ENCODE data around the gene ABCB11.

ABCB11 gene

DNA sequence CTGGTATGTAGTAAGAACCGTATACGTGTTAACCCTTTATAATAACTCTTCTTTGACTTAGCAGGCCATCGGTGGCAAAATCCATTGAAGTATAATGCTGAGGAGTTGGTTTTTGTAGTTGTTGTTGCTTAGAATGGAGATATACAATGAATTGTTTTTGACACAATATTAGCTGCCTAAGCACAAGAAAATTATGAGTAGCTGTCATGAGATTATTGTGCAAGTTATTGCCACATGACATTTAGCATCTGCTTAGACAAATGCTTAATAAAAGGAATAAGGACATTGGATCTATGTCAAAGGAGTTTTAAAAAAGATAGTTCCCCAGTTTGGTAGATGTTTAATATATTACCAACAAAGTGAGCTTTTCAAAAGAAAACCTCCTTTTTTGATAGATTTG lies 59.9 kb downstream of the ABCB11 start:
- H3K4me3 ChIP-seq (ENCODE audit: low read depth, low read length), result no peak overlapping the region
- DNase-seq (ENCODE audit: low read depth), result no peak
- TF ChIP-seq, protein P1, sequence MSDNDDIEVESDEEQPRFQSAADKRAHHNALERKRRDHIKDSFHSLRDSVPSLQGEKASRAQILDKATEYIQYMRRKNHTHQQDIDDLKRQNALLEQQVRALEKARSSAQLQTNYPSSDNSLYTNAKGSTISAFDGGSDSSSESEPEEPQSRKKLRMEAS (IDR thresholded peaks at IDR 0.05; ENCODE audit: low read depth, low read length), result no peak

DNA sequence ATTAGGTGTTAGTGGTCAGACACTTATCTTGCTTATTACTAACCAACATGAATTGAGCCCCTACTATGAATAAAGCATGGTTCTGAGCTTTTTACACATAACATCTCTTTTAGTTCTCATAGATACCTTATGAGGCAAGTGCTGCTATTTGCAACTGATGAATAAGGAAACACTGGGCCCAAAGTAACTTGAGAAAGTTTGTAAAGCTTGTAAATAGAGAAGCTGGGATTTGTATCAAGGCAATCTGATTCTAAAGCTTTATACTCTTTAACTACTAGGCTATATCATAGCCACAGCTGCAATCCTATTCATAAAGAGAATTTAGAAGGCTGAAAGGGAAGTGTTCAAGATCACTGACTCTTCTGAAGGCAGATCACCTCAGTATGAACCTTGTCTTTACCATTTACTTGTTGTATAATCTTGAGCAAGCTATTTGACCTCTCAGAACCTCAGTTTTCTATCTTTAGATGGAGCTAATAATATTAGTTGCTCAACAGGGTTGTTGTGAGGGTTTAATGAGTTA lies 60.4 kb downstream of the ABCB11 start:
- TF ChIP-seq, protein P1 (IDR thresholded peaks at IDR 0.05; ENCODE audit: low read depth, low read length), result no peak
- TF ChIP-seq, protein P2, sequence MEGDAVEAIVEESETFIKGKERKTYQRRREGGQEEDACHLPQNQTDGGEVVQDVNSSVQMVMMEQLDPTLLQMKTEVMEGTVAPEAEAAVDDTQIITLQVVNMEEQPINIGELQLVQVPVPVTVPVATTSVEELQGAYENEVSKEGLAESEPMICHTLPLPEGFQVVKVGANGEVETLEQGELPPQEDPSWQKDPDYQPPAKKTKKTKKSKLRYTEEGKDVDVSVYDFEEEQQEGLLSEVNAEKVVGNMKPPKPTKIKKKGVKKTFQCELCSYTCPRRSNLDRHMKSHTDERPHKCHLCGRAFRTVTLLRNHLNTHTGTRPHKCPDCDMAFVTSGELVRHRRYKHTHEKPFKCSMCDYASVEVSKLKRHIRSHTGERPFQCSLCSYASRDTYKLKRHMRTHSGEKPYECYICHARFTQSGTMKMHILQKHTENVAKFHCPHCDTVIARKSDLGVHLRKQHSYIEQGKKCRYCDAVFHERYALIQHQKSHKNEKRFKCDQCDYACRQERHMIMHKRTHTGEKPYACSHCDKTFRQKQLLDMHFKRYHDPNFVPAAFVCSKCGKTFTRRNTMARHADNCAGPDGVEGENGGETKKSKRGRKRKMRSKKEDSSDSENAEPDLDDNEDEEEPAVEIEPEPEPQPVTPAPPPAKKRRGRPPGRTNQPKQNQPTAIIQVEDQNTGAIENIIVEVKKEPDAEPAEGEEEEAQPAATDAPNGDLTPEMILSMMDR (IDR thresholded peaks at IDR 0.05; ENCODE audit: low read depth, low read length), result no peak
- no peak for TF ChIP-seq POLR2A (IDR thresholded peaks at IDR 0.05; ENCODE audit: extremely low read depth, insufficient read length)
- no peak for TF ChIP-seq MYC (IDR thresholded peaks at IDR 0.05; ENCODE audit: low read depth, low read length)
- DNase-seq (ENCODE audit: low read depth), result no peak
- H3K4me3 ChIP-seq (ENCODE audit: low read depth, low read length), result no peak overlapping the region

DNA sequence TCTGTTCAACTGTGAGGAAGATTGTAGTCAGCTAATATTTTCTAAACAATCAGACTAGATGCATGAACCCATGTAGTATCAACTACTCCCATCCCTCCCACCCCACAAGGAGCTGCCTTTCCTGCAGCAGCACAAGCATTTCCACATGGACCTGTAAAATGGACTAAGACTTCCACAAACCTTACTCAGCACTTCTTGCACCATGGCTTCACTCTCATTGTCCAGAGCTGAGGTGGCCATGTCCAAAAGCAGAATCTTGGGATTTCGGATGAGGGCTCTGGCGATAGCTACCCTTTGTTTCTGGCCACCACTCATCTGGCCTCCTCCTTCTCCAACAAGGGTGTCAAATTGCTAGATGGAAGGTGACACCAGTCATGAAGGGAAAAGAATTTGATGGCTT lies 61.3 kb downstream of the ABCB11 start:
- H3K4me3 ChIP-seq (ENCODE audit: low read depth, low read length), result no peak overlapping the region
- TF ChIP-seq POLR2A (IDR thresholded peaks at IDR 0.05; ENCODE audit: extremely low read depth, insufficient read length) (no peak), MYC (IDR thresholded peaks at IDR 0.05; ENCODE audit: low read depth, low read length) (no peak)
- TF ChIP-seq, protein P2 (IDR thresholded peaks at IDR 0.05; ENCODE audit: low read depth, low read length), result no peak
- TF ChIP-seq, protein P1 (IDR thresholded peaks at IDR 0.05; ENCODE audit: low read depth, low read length), result no peak
- DNase-seq (ENCODE audit: low read depth), result no peak

DNA sequence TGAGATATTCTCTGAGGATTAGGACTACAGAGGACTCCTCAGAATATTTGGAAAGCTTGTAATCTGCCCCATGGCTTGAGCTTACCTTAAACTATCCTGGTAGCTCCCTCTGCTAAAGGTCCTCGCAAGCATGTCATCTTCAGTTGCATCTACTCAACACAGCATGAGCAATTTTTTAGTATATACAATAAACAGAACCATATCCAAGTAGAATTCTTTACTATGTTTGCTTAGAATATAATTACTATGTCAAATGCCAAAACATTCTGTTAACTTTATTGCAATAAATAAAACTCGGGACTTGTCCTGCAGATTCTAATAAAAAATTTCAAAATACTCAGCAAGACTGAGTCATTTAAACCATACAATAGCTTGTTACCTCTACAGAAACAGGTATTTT lies 62.8 kb downstream of the ABCB11 start:
- TF ChIP-seq, protein P1 (IDR thresholded peaks at IDR 0.05; ENCODE audit: low read depth, low read length), result no peak
- TF ChIP-seq, protein P2 (IDR thresholded peaks at IDR 0.05; ENCODE audit: low read depth, low read length), result no peak
- TF ChIP-seq MYC (IDR thresholded peaks at IDR 0.05; ENCODE audit: low read depth, low read length), result no peak
- no peak for TF ChIP-seq POLR2A (IDR thresholded peaks at IDR 0.05; ENCODE audit: extremely low read depth, insufficient read length)

DNA sequence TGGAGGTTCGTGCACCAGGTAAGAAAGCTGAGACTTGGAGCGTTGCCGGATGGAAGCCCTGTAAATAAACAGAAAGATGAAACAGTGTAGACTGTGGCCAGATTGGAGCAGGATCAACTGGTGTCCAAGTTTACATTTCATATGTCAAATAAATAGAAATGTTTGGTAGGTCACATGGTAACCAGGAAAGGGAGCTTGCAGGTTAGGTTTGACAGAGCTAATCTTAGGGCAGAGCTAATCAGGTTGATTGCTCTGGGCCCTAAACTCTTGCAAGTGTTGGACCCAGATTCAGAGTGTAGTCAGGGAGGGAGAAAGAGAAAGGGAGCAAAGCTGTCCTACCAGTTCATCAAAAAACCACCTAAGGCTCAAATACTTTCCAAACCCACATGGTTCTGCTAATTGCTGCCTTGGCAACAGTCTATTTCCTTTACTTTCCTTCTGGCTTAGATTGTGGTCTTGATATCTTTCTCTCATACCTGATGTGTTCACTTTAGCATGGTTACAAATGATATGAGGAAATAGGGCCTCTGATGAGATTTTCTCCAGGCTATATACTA lies 66.8 kb downstream of the ABCB11 start:
- no peak for DNase-seq (ENCODE audit: low read depth)
- no peak overlapping the region for H3K4me3 ChIP-seq (ENCODE audit: low read depth, low read length)
- no peak for TF ChIP-seq MYC (IDR thresholded peaks at IDR 0.05; ENCODE audit: low read depth, low read length)
- TF ChIP-seq, protein P2 (IDR thresholded peaks at IDR 0.05; ENCODE audit: low read depth, low read length), result no peak
- TF ChIP-seq, protein P1 (IDR thresholded peaks at IDR 0.05; ENCODE audit: low read depth, low read length), result no peak
- no peak for TF ChIP-seq POLR2A (IDR thresholded peaks at IDR 0.05; ENCODE audit: extremely low read depth, insufficient read length)

More for the DNA sequence above, 62.8 kb downstream of the ABCB11 start:
- no peak overlapping the region for H3K4me3 ChIP-seq (ENCODE audit: low read depth, low read length)
- no peak for DNase-seq (ENCODE audit: low read depth)

DNA sequence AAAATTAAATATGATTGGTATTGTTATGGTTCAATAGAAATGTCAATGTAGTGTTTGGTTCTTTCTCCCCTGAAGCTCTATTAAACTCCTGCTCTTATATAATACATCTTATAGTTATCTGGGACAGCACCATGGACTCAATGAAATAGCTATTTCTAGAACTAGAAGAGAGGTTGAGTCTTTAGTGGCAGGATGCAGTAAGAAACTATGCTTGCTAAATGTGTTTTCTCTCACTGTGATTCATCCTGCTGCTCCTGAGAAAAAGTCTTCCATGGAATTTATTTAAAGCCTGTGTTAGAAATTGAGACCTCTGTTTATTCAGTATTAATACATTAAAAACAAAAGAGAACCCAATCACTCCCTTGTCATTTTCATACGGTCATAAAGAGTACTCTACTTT lies 68.5 kb downstream of the ABCB11 start:
- TF ChIP-seq, protein P1 (IDR thresholded peaks at IDR 0.05; ENCODE audit: low read depth, low read length), result no peak
- TF ChIP-seq, protein P2 (IDR thresholded peaks at IDR 0.05; ENCODE audit: low read depth, low read length), result no peak
- TF ChIP-seq MYC (IDR thresholded peaks at IDR 0.05; ENCODE audit: low read depth, low read length) (no peak), POLR2A (IDR thresholded peaks at IDR 0.05; ENCODE audit: extremely low read depth, insufficient read length) (no peak)
- no peak for DNase-seq (ENCODE audit: low read depth)
- H3K4me3 ChIP-seq (ENCODE audit: low read depth, low read length), result no peak overlapping the region
